Transverse colon (tissue), 3 donors: ENCODE results near the gene CCDC154.

Experiments used
- CTCF ChIP-seq, 5 experiments: fragments of 200-600 bp in 3 of 5; fragments of 450-650 bp in 2 of 5; sonication (generic) in 3 of 5; IDR thresholded peaks; 1 replicate in 2 of 5; 2 replicates in 3 of 5; pipeline ENCODE4 v1.5.1; 2016 to 2017; ENCODE audit warnings: antibody characterized with exemption in 5 of 5, inconsistent platforms in 3 of 5, mild to moderate bottlenecking in 2 of 5, moderate library complexity in 1 of 5
- POLR2A ChIP-seq: fragments of 450-650 bp; IDR thresholded peaks from one replicate; pipeline ENCODE4 v1.6.1; 2016; ENCODE audit warnings: antibody characterized with exemption, mild to moderate bottlenecking, moderate library complexity

GRCh38 chr16:1414532-1415260 is 29.7 kb downstream of the CCDC154 start, which contains the start of gene UNKL:
- no peak for TF ChIP-seq CTCF (IDR thresholded peaks at IDR 0.05)
- no peak for TF ChIP-seq POLR2A
